ENCODE data around the gene ZNF143.
"Not testable (repeated sequence)": the region's sequence is repeated elsewhere in the genome, so short reads cannot be mapped to it uniquely, and the experiment has no call there.

ZNF143 gene

GRCh38 chr11:9509041-9509440 is 48.2 kb downstream of the ZNF143 start:
- Histone ChIP-seq H3F3A (ENCODE audit: insufficient read depth, low read length) (peaks cover 5% of the 10 kb centered on the region; the same call in 1 of the 2 replicates), H3K79me2 (ENCODE audit: low read length) (no peaks in the 10 kb centered on the region), H3K9me2 (replicated peaks; ENCODE audit: insufficient read depth, low read length) (no peaks in the 10 kb centered on the region), H3K27ac (ENCODE audit: low read length) (no peak overlapping the region), H3K9ac (ENCODE audit: low read length) (no peak overlapping the region), H4K20me1 (ENCODE audit: insufficient read depth, low read length) (0 out of 2 replicates have a peak, but pooled peaks cover 4% of the 10 kb centered on the region), H3K9me3 (replicated peaks; ENCODE audit: insufficient read depth, low read length) (no peaks in the 10 kb centered on the region), H3K4me1 (ENCODE audit: low read length) (peaks cover 5% of the 10 kb centered on the region), H2AFZ (ENCODE audit: low read length) (no peak overlapping the region), H3K36me3 (replicated peaks; ENCODE audit: insufficient read depth, low read length) (peaks cover 12% of the 10 kb centered on the region; the same call in 1 of the 2 replicates), H3K27me3 (replicated peaks; ENCODE audit: insufficient read depth, low read length) (no peaks in the 10 kb centered on the region), H3K4me2 (ENCODE audit: low read depth, low read length) (no peak overlapping the region), H3K4me3 (ENCODE audit: low read length) (no peak overlapping the region)
- DNase-seq: no peak
- no peak for TF ChIP-seq EZH2phosphoT487 (IDR thresholded peaks at IDR 0.05; ENCODE audit: low read length)
- TF ChIP-seq EZH2 (optimal IDR thresholded peaks at IDR 0.05; ENCODE audit: low read depth, low read length): no peak
- no peak for TF ChIP-seq CTCF (IDR thresholded peaks at IDR 0.05; ENCODE audit: low read length)

- Histone ChIP-seq H3F3A (ENCODE audit: insufficient read depth, low read length) (peaks cover 5% of the 10 kb centered on the region; the same call in 1 of the 2 replicates), H3K9me3 (replicated peaks; ENCODE audit: insufficient read depth, low read length) (no peaks in the 10 kb centered on the region), H3K27ac (ENCODE audit: low read length) (no peak overlapping the region), H3K9ac (ENCODE audit: low read length) (no peak overlapping the region), H2AFZ (ENCODE audit: low read length) (no peak overlapping the region), H3K4me2 (ENCODE audit: low read depth, low read length) (no peak overlapping the region), H3K4me3 (ENCODE audit: low read length) (no peak overlapping the region), H3K27me3 (replicated peaks; ENCODE audit: insufficient read depth, low read length) (no peaks in the 10 kb centered on the region), H4K20me1 (ENCODE audit: insufficient read depth, low read length) (0 out of 2 replicates have a peak, but pooled peaks cover 4% of the 10 kb centered on the region), H3K9me2 (replicated peaks; ENCODE audit: insufficient read depth, low read length) (no peaks in the 10 kb centered on the region), H3K36me3 (replicated peaks; ENCODE audit: insufficient read depth, low read length) (peaks cover 12% of the 10 kb centered on the region; the same call in 1 of the 2 replicates), H3K4me1 (ENCODE audit: low read length) (peaks cover 5% of the 10 kb centered on the region), H3K79me2 (ENCODE audit: low read length) (no peaks in the 10 kb centered on the region)
- no peak for TF ChIP-seq EZH2 (optimal IDR thresholded peaks at IDR 0.05; ENCODE audit: low read depth, low read length)
- no peak for TF ChIP-seq EZH2phosphoT487 (IDR thresholded peaks at IDR 0.05; ENCODE audit: low read length)
- no peak for TF ChIP-seq CTCF (IDR thresholded peaks at IDR 0.05; ENCODE audit: low read length)
- no peak for DNase-seq
Measured at GRCh38 chr11:9512370-9513019, 51.7 kb downstream of the ZNF143 start.

GRCh38 chr11:9514576-9514975 is 53.8 kb downstream of the ZNF143 start:
- H3K79me2 ChIP-seq (ENCODE audit: low read length); H4K20me1 ChIP-seq (ENCODE audit: insufficient read depth, low read length); H3K4me2 ChIP-seq (ENCODE audit: low read depth, low read length); H3K4me3 ChIP-seq (ENCODE audit: low read length); H3K9me2 ChIP-seq (replicated peaks; ENCODE audit: insufficient read depth, low read length); H3K9me3 ChIP-seq (replicated peaks; ENCODE audit: insufficient read depth, low read length); H3K27ac ChIP-seq (ENCODE audit: low read length); H3K27me3 ChIP-seq (replicated peaks; ENCODE audit: insufficient read depth, low read length); H3K4me1 ChIP-seq (ENCODE audit: low read length); H3K9ac ChIP-seq (ENCODE audit: low read length); DNase-seq; H3F3A ChIP-seq (ENCODE audit: insufficient read depth, low read length); H3K36me3 ChIP-seq (replicated peaks; ENCODE audit: insufficient read depth, low read length); H2AFZ ChIP-seq (ENCODE audit: low read length): not testable (repeated sequence)

- no peak for DNase-seq
- Histone ChIP-seq H3K79me2 (ENCODE audit: low read length) (no peaks in the 10 kb centered on the region), H3F3A (ENCODE audit: insufficient read depth, low read length) (no peaks in the 10 kb centered on the region), H3K9me3 (replicated peaks; ENCODE audit: insufficient read depth, low read length) (no peaks in the 10 kb centered on the region), H3K36me3 (replicated peaks; ENCODE audit: insufficient read depth, low read length) (peaks cover 6% of the 10 kb centered on the region; the same call in 1 of the 2 replicates), H3K9ac (ENCODE audit: low read length) (no peak overlapping the region), H3K4me3 (ENCODE audit: low read length) (no peak overlapping the region), H2AFZ (ENCODE audit: low read length) (no peak overlapping the region), H3K9me2 (replicated peaks; ENCODE audit: insufficient read depth, low read length) (no peaks in the 10 kb centered on the region), H3K4me2 (ENCODE audit: low read depth, low read length) (no peak overlapping the region), H3K27me3 (replicated peaks; ENCODE audit: insufficient read depth, low read length) (no peaks in the 10 kb centered on the region), H3K4me1 (ENCODE audit: low read length) (no peaks in the 10 kb centered on the region), H4K20me1 (ENCODE audit: insufficient read depth, low read length) (no peaks in the 10 kb centered on the region), H3K27ac (ENCODE audit: low read length) (no peak overlapping the region)
- TF ChIP-seq EZH2 (optimal IDR thresholded peaks at IDR 0.05; ENCODE audit: low read depth, low read length) (no peak), CTCF (IDR thresholded peaks at IDR 0.05; ENCODE audit: low read length) (no peak), EZH2phosphoT487 (IDR thresholded peaks at IDR 0.05; ENCODE audit: low read length) (no peak)
Measured at GRCh38 chr11:9516113-9516512, 55.3 kb downstream of the ZNF143 start.
